Gastrocnemius medialis (tissue), 4 donors: Measurements from ENCODE around the gene RASL12. TPM values are rescaled to one million over a fixed set of nuclear protein-coding genes. Genes with fewer than 3 reads are reported as not detected.
A peak's percentile ranks its signal among the peaks of the same experiment; 100 is the strongest.

Source experiments
- ATAC-seq, 2 donors: fragments of 150-250 bp; one replicate each; pipeline ENCODE4 v1.9.1; 2016
- DNase-seq, 2 donors: peaks; one replicate each; pipeline ENCODE4 v3.0.0-alpha.2; 2019
- H3K27ac ChIP-seq, 4 donors: fragments of 200-600 bp; sonication (generic); 1 replicate in 1 of 4; 2 replicates in 3 of 4; pipeline ENCODE4 v1.5.1; 2016 to 2018; ENCODE audit warnings: mild to moderate bottlenecking in 2 of 4, moderate library complexity in 1 of 4
- H3K27me3 ChIP-seq, 3 donors: fragments of 200-600 bp; sonication (generic) in 2 of 3; 1 replicate in 1 of 3; 2 replicates in 2 of 3; pipeline versions ENCODE4 v1.5.1 to v1.6.0; 2016 to 2019; ENCODE audit warnings: mild to moderate bottlenecking in 1 of 3, moderate library complexity in 1 of 3
- H3K36me3 ChIP-seq, 2 donors: fragments of 200-600 bp; sonication (generic) in 1 of 2; one replicate each; pipeline ENCODE4 v1.5.1; 2017 to 2018
- H3K4me1 ChIP-seq, 2 donors: fragments of 200-600 bp; sonication (generic) in 1 of 2; one replicate each; pipeline ENCODE4 v1.5.1; 2016 to 2017; ENCODE audit warnings: mild to moderate bottlenecking in 2 of 2
- H3K4me3 ChIP-seq, 4 donors: fragments of 200-600 bp; sonication (generic) in 3 of 4; 1 replicate in 1 of 4; 2 replicates in 3 of 4; pipeline ENCODE4 v1.5.1; 2016 to 2019; ENCODE audit warnings: mild to moderate bottlenecking in 2 of 4
- H3K9me3 ChIP-seq, 3 donors: fragments of 200-600 bp; sonication (generic) in 2 of 3; 1 replicate in 1 of 3; 2 replicates in 2 of 3; pipeline ENCODE4 v1.5.1; 2016 to 2019
- POLR2A ChIP-seq, 2 donors: fragments of 450-650 bp; IDR thresholded peaks; one replicate each; pipeline ENCODE4 v1.6.1; 2017; ENCODE audit warnings: antibody characterized with exemption in 2 of 2, mild to moderate bottlenecking in 2 of 2, moderate library complexity in 2 of 2
- in situ Hi-C, 4 donors: fragments of 200-750 bp; cut with MboI; loops; one replicate each; pipeline versions ENCODE4 v1.15.0 to v1.8.0; 2017; ENCODE audit warnings: low sequenced_read_pairs in 4 of 4
- intact Hi-C: fragments of 100-400 bp; cut with DNase I; formaldehyde crosslinking; loops from one replicate; pipeline ENCODE4 v1.15.1; 2023; ENCODE audit warnings: low total_unique reads
- total RNA-seq, 4 donors: library from RNA; depleted of rRNA; stranded (reverse); fragments of >200 nt; gene quantifications; one replicate each; pipeline versions ENCODE4 v1.1.0 to v1.2.3, GENCODE V29; 2016
- TF ChIP-seq, protein P1 (sequence below), 5 experiments: fragments of 450-650 bp in 3 of 5; fragments of 200-600 bp in 2 of 5; sonication (generic) in 2 of 5; IDR thresholded peaks in 4 of 5; conservative IDR thresholded peaks in 1 of 5; 1 replicate in 4 of 5; 2 replicates in 1 of 5; pipeline ENCODE4 v1.5.1; 2016 to 2019; ENCODE audit warnings: antibody characterized with exemption in 5 of 5, mild to moderate bottlenecking in 3 of 5, moderate library complexity in 3 of 5

Gene RASL12
- total RNA-seq, 4 donors from 2014 or later, result 2.8 to 8.2 (median 5.4) TPM

DNA sequence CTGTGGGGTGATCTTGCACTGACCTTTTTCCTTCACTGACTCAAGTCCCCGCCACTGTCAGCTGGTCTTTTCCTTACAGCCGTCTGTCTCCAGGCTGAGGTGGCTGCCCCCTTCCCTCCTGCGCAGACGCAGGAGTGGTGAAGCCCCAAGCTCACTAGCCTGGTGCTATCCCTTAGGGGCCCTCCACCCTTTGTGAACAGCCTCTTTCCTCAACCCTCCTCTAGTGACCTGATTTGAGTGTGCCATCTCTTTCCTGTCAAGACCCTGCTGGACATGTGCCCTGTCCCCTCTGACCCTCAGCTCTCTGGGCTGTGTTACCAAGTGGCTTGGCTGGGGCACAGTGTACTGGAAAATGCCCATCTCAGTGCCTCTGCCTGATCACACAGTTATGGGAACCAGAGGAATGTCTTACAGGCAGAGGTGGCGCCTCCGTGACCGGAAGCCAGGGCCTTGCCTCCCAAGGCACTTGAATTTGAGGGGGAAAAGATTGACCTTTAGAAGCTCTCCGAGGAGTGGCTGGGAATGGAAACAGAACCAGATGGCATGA, 17.5 kb upstream of the RASL12 start:
- ATAC-seq, result no peak
- Histone ChIP-seq H3K36me3 (no peaks in the 10 kb centered on the region), H3K4me1 (peaks cover 41 to 42% of the 10 kb centered on the region in 2 donors), H3K27me3 (no peaks in the 10 kb centered on the region), H3K27ac (peak overlapping the region in 2 of 4 donors; percentile 20 to 81), H3K9me3 (no peaks in the 10 kb centered on the region), H3K4me3 (no peak overlapping the region)
- in situ Hi-C loops, result loop anchor here in 2 of 4 donors (5.0 to 10.0 kb wide), 2 partner anchors 33 to 50 kb away; no protein-coding TSS in a partner anchor
- TF ChIP-seq, protein P1, sequence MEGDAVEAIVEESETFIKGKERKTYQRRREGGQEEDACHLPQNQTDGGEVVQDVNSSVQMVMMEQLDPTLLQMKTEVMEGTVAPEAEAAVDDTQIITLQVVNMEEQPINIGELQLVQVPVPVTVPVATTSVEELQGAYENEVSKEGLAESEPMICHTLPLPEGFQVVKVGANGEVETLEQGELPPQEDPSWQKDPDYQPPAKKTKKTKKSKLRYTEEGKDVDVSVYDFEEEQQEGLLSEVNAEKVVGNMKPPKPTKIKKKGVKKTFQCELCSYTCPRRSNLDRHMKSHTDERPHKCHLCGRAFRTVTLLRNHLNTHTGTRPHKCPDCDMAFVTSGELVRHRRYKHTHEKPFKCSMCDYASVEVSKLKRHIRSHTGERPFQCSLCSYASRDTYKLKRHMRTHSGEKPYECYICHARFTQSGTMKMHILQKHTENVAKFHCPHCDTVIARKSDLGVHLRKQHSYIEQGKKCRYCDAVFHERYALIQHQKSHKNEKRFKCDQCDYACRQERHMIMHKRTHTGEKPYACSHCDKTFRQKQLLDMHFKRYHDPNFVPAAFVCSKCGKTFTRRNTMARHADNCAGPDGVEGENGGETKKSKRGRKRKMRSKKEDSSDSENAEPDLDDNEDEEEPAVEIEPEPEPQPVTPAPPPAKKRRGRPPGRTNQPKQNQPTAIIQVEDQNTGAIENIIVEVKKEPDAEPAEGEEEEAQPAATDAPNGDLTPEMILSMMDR (IDR thresholded peaks at IDR 0.05 in 4 of 5, conservative IDR thresholded peaks at IDR 0.05 in 1 of 5), result no peak
- no peak for TF ChIP-seq POLR2A (IDR thresholded peaks at IDR 0.05)
- no peak for DNase-seq
- intact Hi-C loops, result no loop called here

DNA sequence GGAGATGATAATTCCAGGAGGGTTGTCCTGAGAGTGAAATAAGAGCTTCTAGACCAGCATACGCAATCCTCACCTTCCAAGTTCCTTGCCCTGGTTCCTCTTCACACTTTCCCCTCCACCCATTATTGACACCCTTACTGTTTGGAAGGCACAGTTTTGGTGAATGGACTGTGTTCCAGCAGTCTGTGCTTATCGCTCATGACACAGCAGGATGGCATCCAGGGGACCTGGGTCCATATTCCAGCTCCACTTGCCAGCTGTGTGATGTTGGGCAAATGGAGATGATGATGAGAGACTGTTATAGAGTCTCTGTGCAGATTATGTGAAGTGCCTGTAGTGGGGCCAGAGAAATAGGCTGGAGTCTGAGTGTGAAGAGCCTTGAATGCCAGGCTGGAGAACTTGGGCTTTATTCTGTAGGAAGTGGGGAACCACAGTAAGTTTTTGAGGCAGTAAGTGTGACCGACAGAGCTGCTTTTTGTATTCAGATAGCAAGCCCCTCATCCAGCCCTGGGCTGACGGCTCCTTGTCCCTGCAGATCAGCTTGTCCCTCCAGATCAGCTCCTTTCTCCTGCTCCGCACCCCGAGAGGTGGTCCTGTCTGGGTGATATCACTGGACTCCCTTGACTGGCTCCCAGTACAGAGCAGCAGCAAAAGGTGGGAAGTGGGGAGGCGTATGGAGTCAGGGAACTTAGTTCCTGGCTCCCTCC, 16.9 kb upstream of the RASL12 start:
- no peak for TF ChIP-seq POLR2A (IDR thresholded peaks at IDR 0.05)
- TF ChIP-seq, protein P1 (IDR thresholded peaks at IDR 0.05 in 4 of 5, conservative IDR thresholded peaks at IDR 0.05 in 1 of 5), result no peak
- ATAC-seq (no peak), DNase-seq (no peak)
- Histone ChIP-seq H3K27ac (peak overlapping the region in 1 of 4 donors; percentile 81), H3K27me3 (no peaks in the 10 kb centered on the region), H3K4me1 (peaks cover 37 to 38% of the 10 kb centered on the region in 2 donors), H3K4me3 (no peak overlapping the region), H3K9me3 (no peaks in the 10 kb centered on the region), H3K36me3 (no peaks in the 10 kb centered on the region)
- intact Hi-C loops, result no loop called here
- in situ Hi-C loops, result loop anchor here in 2 of 4 donors (5.0 to 10.0 kb wide), 2 partner anchors 32 to 50 kb away; no protein-coding TSS in a partner anchor

DNA sequence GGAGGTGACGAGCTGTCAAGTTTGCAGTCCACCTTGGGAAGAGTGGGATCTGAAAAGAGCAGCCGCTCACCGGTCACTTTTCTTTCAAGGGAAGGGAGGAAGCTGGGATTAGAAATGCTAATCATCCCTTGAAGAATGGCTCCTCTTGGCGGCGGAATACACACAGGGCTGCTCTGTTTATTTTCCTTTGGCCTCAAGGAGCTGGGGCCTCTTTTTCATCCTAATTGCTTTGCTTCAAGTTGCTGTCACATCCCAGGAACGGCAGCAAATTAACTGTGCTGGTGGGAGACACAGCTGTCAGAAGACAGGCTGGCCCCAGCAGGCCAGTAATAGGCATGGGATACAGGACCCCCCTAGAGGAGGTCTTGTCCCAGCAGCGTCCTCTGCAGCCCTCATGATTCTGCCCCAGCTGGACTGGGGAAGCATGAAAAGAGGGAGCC, 15.5 kb upstream of the RASL12 start:
- ATAC-seq, result no peak
- no peak for DNase-seq
- Histone ChIP-seq H3K27ac (no peak overlapping the region), H3K4me3 (no peak overlapping the region), H3K36me3 (no peaks in the 10 kb centered on the region), H3K9me3 (no peaks in the 10 kb centered on the region), H3K27me3 (no peaks in the 10 kb centered on the region), H3K4me1 (peaks cover 26 to 31% of the 10 kb centered on the region in 2 donors)
- intact Hi-C loops (no loop called here), in situ Hi-C loops (loop anchor here in 1 of 4 donors (10.0 kb wide), 1 partner anchor 48 kb away; no protein-coding TSS in a partner anchor)
- no peak for TF ChIP-seq POLR2A (IDR thresholded peaks at IDR 0.05)
- TF ChIP-seq, protein P1 (IDR thresholded peaks at IDR 0.05 in 4 of 5, conservative IDR thresholded peaks at IDR 0.05 in 1 of 5), result peak in 2 of 5 experiments; percentile 29 to 31

DNA sequence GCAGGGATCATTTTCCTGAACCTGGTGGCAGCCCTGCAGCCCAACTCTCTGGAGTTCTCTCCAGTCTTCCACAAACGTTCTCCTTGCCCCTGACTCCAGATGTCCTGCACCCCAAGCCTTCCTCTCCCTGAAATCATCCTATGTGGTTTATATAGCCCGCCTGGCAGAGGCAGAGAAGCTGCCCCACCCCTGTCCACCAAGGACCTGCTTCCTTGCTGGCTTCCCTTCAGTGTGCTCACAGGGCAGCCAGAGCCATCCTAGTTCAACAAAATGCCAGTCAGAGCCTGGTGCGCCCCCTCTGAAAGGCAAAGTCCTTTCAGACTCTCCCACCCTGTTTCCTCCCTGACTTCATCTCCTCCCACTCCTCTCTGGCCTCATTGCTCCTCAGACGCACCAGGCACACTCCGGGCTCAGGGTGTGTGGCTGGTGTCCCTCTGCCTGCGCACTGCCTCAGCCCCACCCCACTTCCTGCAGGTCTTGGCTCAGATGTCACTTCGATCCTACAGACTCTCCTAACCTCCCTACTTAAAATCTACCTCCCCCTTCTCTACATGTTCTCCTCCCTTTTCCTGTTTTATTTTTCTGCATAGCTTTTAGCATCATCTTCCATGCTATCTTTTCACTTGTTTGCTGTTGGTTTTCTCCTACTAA, 14.6 kb upstream of the RASL12 start:
- intact Hi-C loops, result no loop called here
- in situ Hi-C loops, result loop anchor here in 1 of 4 donors (10.0 kb wide), 1 partner anchor 48 kb away; no protein-coding TSS in a partner anchor
- Histone ChIP-seq H3K27ac (peak overlapping the region in 1 of 4 donors; percentile 8), H3K4me3 (no peak overlapping the region), H3K36me3 (no peaks in the 10 kb centered on the region), H3K27me3 (no peaks in the 10 kb centered on the region), H3K9me3 (no peaks in the 10 kb centered on the region), H3K4me1 (peaks cover 18 to 22% of the 10 kb centered on the region in 2 donors)
- ATAC-seq (no peak), DNase-seq (no peak)
- TF ChIP-seq POLR2A (IDR thresholded peaks at IDR 0.05), result no peak
- TF ChIP-seq, protein P1 (IDR thresholded peaks at IDR 0.05 in 4 of 5, conservative IDR thresholded peaks at IDR 0.05 in 1 of 5), result no peak
